Urothelium cell line (cell line): ENCODE data around the gene PLEKHO2.

ENCODE experiments used
- DNase-seq: peaks from one replicate; pipeline ENCODE4 v3.0.0; 2011; ENCODE audit warnings: low spot score, mixed read lengths
- FAIRE-seq: peaks from 2 replicates; lab custom pipeline; 2011; peaks lifted over from hg19 to GRCh38; lab: Jason Lieb, UNC

PLEKHO2 gene

GRCh38 chr15:64888336-64888735 lies 46.6 kb downstream of the PLEKHO2 start:
- DNase-seq (no peak), FAIRE-seq (no peak)

- DNase-seq: no peak
- FAIRE-seq: no peak
Measured at GRCh38 chr15:64891561-64891960, 49.8 kb downstream of the PLEKHO2 start.

GRCh38 chr15:64892847-64893403 lies 51.2 kb downstream of the PLEKHO2 start:
- no peak for DNase-seq
- no peak for FAIRE-seq

GRCh38 chr15:64893481-64894394 lies 52.0 kb downstream of the PLEKHO2 start:
- FAIRE-seq: peak; percentile 61
- DNase-seq: peak; percentile 83

GRCh38 chr15:64894395-64895056 lies 52.8 kb downstream of the PLEKHO2 start:
- no peak for DNase-seq
- FAIRE-seq: no peak

- DNase-seq (no peak), FAIRE-seq (no peak)
Measured at GRCh38 chr15:64895285-64896065, 53.8 kb downstream of the PLEKHO2 start.

GRCh38 chr15:64896371-64897069 lies 54.8 kb downstream of the PLEKHO2 start:
- no peak for FAIRE-seq
- DNase-seq: no peak

GRCh38 chr15:64897345-64897985 lies 55.8 kb downstream of the PLEKHO2 start:
- FAIRE-seq (no peak), DNase-seq (no peak)

- FAIRE-seq (no peak), DNase-seq (no peak)
Measured at GRCh38 chr15:64898406-64898805, 56.7 kb downstream of the PLEKHO2 start.

- no peak for DNase-seq
- FAIRE-seq: no peak
Measured at GRCh38 chr15:64901141-64901540, 59.4 kb downstream of the PLEKHO2 start.

GRCh38 chr15:64901914-64902313 lies 60.2 kb downstream of the PLEKHO2 start:
- FAIRE-seq (no peak), DNase-seq (no peak)

- FAIRE-seq (no peak), DNase-seq (no peak)
Measured at GRCh38 chr15:64902863-64903262, 61.1 kb downstream of the PLEKHO2 start.

GRCh38 chr15:64903326-64903950 lies 61.7 kb downstream of the PLEKHO2 start:
- no peak for FAIRE-seq
- DNase-seq: no peak

GRCh38 chr15:64904189-64904588 lies 62.5 kb downstream of the PLEKHO2 start:
- DNase-seq: no peak
- no peak for FAIRE-seq

GRCh38 chr15:64905119-64905831 lies 63.6 kb downstream of the PLEKHO2 start:
- no peak for FAIRE-seq
- DNase-seq: no peak

- DNase-seq (no peak), FAIRE-seq (no peak)
Measured at GRCh38 chr15:64905941-64906340, 64.2 kb downstream of the PLEKHO2 start.

- DNase-seq (no peak), FAIRE-seq (no peak)
Measured at GRCh38 chr15:64906402-64906801, 64.7 kb downstream of the PLEKHO2 start.

- DNase-seq: no peak
- FAIRE-seq: no peak
Measured at GRCh38 chr15:64907991-64908390, 66.3 kb downstream of the PLEKHO2 start.

GRCh38 chr15:64909546-64909945 lies 67.8 kb downstream of the PLEKHO2 start:
- FAIRE-seq: no peak
- DNase-seq: no peak
